ENCODE results near the gene CFAP74.

CFAP74 gene

DNA sequence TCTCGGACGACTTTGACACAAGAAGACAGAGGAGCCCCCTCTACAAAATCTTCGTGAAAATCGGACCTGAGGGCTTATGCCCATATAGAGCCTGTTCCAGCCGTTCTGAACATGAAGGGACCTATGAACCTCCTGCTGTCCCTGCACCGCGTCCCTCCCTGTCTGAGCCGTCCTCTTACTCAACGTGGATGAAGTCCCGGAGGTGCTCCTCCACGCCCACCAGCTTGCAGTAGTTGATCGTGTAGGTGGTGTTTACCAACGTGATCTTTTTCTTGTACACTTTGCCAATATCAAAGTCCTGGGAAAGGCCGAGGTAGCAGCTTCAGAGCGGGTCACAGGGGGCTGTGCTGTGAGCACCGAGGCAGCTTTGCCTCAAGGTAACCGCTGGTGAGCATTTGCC lies 40.0 kb downstream of the CFAP74 start:
- no peak for ATAC-seq
- Mint-ChIP-seq H3K4me3 (no peak overlapping the region), H3K27ac (no peak overlapping the region), H3K27me3 (peaks cover 63% of the 10 kb centered on the region), H3K4me1 (no peaks in the 10 kb centered on the region), H3K36me3 (no peaks in the 10 kb centered on the region), H3K9me3 (no peaks in the 10 kb centered on the region)

DNA sequence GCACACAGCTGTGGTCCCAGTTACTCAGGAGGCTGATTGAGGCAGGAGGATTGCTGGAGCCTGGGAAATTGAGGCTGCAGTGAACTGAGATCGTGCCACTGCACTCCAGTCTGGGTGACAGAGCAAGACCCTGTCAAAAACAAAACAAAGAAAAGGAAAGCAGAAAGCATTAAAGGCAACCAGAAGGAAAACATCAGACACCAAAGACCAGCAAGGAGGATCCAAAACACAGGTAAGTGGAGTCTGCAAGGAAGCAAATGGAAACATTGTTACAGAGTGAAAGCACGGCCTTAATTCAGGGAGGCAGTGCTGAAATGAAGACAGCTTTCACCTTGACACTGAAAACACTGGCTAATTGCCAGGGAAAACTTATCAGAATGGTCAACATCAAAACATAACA lies 40.8 kb downstream of the CFAP74 start:
- Mint-ChIP-seq H3K36me3 (no peaks in the 10 kb centered on the region), H3K4me1 (no peaks in the 10 kb centered on the region), H3K27me3 (peaks cover 66% of the 10 kb centered on the region), H3K4me3 (no peak overlapping the region), H3K9me3 (no peaks in the 10 kb centered on the region), H3K27ac (no peak overlapping the region)
- ATAC-seq, result no peak

DNA sequence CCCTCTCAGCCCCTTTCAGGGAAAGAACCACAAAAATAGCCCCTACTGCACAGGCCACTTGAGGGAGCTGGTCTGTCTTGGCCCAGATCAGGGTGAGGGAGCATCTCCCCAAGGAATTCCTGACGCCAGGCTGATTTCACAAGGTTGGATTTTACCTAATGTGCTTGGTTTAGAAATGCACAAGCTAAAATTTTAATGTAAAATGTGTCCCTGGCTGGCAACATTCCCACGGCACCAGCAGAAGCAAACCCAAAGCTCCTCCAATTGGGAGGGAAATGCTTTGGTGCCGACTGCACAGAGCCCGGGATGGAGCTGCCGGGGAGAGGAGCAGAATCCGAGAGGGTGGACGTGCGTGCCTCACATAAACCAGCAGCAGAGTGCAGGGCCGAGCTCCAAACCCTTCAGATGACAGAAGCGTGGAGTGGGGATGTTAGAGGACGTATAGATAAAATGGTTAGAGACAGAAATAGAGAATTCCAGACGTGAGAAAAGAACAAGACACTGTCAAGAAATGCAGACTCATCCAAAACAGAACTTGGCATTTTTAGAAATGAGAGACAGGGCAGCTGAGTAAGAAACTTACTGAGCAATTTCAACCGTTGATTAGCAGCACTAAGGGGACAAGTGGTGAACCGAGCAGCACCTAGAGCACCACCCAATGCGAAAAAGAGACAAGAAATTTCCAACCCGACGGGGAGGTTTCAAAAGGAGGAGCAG lies 42.9 kb downstream of the CFAP74 start:
- no peaks in the 10 kb centered on the region for H3K4me1 Mint-ChIP-seq
- peaks cover 82% of the 10 kb centered on the region for H3K27me3 Mint-ChIP-seq
- ATAC-seq, result no peak
- H3K4me3 Mint-ChIP-seq, result no peak overlapping the region
- no peak overlapping the region for H3K27ac Mint-ChIP-seq
- H3K9me3 Mint-ChIP-seq, result no peaks in the 10 kb centered on the region
- H3K36me3 Mint-ChIP-seq, result no peaks in the 10 kb centered on the region

DNA sequence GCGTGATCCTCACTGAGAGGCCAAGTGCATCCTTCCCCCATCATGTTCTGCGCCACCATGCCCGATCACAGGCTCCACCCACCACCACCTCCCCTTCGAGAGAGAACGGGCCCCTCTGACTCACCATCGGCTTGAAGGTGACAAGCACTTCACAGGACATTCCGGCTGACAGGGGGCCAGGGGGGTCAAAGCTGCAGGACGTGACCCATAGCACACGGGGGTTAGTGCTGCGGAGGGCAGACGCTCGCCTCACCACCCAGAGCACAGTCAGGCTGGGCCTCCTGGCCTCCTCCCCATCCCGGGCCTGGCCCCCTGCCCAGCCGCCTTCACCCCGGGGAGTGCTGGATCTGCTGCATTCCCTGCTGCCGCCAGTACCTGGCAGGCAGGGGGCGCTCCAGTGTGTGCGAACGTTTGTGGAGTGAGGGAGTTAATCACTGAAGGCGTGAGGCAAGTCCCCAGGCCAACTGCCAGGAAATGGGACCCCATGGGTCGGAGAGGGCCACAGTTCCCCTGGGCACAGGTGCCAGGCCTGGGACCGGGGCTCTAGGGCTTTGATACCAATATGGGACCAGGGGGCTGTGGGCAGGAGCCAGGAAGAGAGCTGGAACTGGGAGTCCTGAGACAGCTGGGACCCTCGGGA lies 43.6 kb downstream of the CFAP74 start:
- Mint-ChIP-seq H3K36me3 (no peaks in the 10 kb centered on the region), H3K27ac (no peak overlapping the region), H3K9me3 (peaks cover under 1% of the 10 kb centered on the region), H3K4me1 (no peaks in the 10 kb centered on the region), H3K4me3 (no peak overlapping the region), H3K27me3 (peaks cover 86% of the 10 kb centered on the region)
- ATAC-seq, result peak; percentile 50

DNA sequence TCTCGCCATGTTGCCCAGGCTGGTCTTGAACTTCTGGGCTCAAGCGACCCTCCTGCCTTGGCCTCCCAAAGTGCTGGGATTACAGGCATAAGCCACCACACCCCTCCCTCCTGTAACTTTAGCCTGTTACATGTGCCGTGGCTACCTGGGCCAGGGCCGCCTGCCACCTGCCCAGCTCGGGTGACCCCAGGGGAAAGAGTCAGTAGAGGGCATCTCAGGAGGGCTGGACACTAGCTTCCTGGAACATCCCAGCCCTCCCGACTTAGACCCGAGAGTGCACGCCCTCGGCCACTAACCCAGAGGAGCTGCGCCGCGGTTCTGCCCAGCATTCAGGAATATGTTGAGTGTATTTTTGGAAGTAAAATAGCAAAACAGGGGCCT lies 44.1 kb downstream of the CFAP74 start:
- no peak overlapping the region for H3K27ac Mint-ChIP-seq

DNA sequence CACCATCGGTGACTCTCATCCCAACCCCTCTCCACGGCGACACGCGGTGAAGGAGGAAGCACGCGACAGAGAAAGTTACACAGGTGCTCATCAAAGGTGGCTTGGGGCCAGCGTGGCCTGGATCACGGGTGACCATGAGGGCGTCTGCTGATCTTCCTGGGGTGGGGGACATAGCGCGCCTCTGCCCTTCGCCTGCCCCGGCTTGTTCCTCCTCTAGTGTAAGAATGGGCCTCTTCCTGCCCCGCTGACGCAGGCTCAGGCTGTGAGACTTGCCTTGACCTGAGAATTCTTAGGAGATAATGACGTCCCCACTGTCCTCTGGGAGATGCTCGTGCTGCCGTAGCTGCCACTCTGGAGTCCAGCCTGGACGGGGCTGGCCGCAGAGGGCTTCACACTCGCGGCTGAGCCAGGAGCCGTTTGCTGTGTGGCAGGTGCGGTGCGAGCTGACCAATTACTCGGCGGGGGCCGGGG lies 45.5 kb downstream of the CFAP74 start:
- Mint-ChIP-seq H3K4me1 (no peaks in the 10 kb centered on the region), H3K4me3 (no peak overlapping the region), H3K27ac (no peak overlapping the region), H3K9me3 (peaks cover 4% of the 10 kb centered on the region), H3K36me3 (no peaks in the 10 kb centered on the region), H3K27me3 (peaks cover 96% of the 10 kb centered on the region)
- no peak for ATAC-seq

More for the DNA sequence above, 44.1 kb downstream of the CFAP74 start:
- ATAC-seq, result no peak
- H3K4me3 Mint-ChIP-seq, result no peak overlapping the region
- no peaks in the 10 kb centered on the region for H3K36me3 Mint-ChIP-seq
- peaks cover 4% of the 10 kb centered on the region for H3K9me3 Mint-ChIP-seq
- H3K27me3 Mint-ChIP-seq, result peaks cover 86% of the 10 kb centered on the region
- no peaks in the 10 kb centered on the region for H3K4me1 Mint-ChIP-seq

DNA sequence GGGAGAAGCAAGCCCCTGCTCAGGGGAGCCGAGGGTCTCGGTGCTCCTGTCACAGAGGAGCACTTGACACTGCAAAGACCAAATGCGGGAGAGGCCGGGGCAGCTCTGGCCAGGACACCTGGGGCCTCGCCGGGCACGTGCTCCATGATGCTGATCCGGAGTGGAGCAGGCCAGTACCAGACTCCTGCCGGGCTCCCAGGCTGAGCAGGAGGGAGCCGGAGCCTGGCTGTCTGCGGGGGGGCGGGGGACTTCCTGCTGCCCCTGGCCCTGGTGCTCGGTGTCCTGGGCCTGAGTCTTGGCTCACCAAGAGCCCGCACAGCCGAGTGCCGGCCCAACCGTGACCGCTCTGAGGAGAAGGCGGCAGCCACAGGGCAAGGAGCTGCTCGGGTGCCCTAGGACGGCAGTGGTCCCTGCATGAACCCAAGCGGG lies 46.0 kb downstream of the CFAP74 start:
- Mint-ChIP-seq H3K36me3 (no peaks in the 10 kb centered on the region), H3K27ac (no peak overlapping the region), H3K27me3 (peaks cover 96% of the 10 kb centered on the region), H3K9me3 (peaks cover 4% of the 10 kb centered on the region), H3K4me1 (no peaks in the 10 kb centered on the region), H3K4me3 (no peak overlapping the region)
- ATAC-seq, result no peak

DNA sequence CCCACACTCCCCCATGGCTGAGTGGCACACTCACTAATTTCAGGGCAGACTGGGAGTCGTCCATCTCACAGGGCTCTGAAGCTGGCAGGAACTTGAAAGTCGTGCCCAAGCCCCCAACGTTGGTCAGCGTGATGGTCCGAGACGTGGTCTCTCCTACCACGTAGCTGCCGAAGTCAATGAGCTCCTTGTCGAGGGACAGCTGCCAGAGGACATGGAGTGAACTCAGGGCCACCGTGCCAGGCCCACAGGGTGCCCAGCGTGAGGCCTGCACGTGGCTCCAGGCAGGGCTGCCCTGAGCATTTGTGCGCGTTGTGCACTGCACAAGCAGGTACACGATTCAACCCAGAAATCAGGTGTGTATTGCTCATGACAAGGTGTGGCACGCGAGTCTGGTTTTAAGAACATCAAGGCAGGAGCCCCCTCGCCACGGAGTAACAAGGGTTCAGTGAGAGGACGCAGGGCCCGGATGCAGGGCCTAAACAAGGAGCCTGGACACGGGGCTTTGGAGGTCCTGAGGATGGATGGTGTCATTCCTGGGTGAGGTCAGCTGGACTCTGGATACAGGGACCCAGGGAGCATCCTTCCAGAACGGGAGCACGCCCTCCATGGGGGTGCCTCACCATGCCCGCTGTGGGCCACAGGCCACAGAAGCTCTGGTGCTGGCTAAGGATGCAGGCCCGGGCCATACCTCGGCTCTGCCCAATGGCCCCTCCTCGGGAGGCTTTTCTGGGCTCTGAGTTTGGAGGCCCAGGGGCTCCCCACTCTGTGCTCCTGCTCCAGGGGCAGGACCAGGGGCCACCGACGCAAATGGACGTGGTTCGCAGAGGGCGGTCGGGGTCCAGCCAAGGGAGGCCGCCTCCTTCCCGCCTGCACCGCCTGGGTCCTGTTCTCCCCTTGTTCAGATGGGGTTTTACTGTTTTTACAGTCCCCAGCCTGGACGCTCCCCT lies 46.7 kb downstream of the CFAP74 start:
- Mint-ChIP-seq H3K4me3 (no peak overlapping the region), H3K36me3 (no peaks in the 10 kb centered on the region), H3K27me3 (peaks cover 96% of the 10 kb centered on the region), H3K4me1 (no peaks in the 10 kb centered on the region), H3K27ac (no peak overlapping the region), H3K9me3 (peaks cover 4% of the 10 kb centered on the region)
- ATAC-seq, result no peak

DNA sequence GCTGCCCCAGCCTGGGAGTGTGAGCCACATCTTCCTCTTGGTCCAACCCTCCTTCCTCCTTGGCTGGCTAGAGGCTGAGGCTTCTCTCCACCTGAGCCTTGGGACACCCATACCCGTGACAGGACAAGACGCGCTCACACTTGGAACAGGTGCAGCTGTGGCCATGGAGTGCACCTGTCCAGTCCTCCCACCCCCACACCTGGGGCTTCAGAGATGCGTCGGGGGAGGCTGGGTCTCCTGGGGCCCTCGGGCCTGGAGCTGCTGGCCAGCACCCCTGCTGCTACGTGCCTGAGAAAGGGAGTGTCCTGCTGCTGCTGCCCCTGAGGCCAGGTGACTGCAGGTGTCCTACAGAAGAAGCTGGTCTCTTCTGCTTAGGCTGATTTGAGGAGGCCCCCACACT lies 47.5 kb downstream of the CFAP74 start:
- Mint-ChIP-seq H3K9me3 (peaks cover 9% of the 10 kb centered on the region), H3K27ac (peak overlapping the region; percentile 30), H3K4me1 (no peaks in the 10 kb centered on the region), H3K27me3 (peaks cover 96% of the 10 kb centered on the region), H3K36me3 (no peaks in the 10 kb centered on the region), H3K4me3 (no peak overlapping the region)
- ATAC-seq, result no peak

DNA sequence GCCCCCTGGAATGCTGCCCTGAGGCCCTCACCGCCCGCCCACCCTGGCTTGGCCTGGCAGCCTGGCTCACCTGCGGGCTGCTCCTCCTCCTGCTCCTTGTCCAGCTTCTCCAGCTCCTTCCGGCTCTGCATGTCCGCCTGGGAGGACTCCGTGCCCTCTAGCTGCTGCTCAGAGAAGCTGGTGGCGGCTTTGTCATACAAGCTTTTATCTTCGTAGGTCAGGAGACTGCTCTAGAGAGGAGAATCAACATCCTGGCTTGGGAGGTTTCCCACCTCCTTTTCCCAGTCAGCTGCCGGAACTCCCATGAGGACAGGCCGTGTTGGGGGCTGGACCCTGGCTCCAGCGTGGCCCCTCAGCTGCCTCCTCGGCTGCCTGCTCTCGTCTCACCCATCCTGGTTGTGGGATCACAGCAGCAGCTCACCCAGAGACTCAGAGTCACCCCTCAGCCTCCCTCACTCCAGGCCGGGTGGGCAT lies 47.9 kb downstream of the CFAP74 start:
- H3K27me3 Mint-ChIP-seq, result peaks cover 93% of the 10 kb centered on the region
- H3K4me3 Mint-ChIP-seq, result no peak overlapping the region
- H3K27ac Mint-ChIP-seq, result peak overlapping the region; percentile 30
- ATAC-seq, result peak; percentile 12
- peaks cover 13% of the 10 kb centered on the region for H3K9me3 Mint-ChIP-seq
- H3K4me1 Mint-ChIP-seq, result no peaks in the 10 kb centered on the region
- no peaks in the 10 kb centered on the region for H3K36me3 Mint-ChIP-seq

DNA sequence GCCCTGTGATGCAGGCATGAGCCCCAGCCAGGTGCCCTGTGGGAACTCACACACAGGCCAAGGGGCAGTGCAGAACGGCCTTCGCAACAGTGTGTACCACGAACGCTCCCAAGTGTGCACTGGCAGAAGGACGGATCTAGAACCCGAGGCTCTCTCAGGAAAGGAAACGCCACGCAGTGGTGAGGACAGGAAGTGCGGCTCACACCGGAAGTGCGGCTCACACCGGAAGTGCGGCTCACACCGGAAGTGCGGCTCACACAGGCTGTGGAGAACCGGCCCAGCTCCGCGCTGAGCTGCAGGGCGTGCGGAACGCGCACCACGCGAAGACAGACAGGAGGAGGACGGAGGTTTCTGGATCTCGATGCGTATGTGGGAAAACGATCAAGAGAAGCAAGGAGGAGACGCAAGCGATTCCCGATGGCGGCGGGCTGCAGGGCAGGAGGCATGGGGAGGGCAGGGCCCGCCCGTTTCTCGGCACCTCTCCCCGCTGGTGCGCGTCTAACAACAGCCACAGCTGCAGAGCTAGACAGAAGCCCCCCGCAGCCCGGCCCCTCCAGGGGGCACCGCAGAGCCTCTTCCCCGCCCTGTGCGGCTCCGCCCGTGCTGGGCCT lies 48.6 kb downstream of the CFAP74 start:
- Mint-ChIP-seq H3K9me3 (peaks cover 15% of the 10 kb centered on the region), H3K27me3 (peaks cover 93% of the 10 kb centered on the region), H3K4me1 (no peaks in the 10 kb centered on the region), H3K4me3 (no peak overlapping the region), H3K27ac (no peak overlapping the region), H3K36me3 (no peaks in the 10 kb centered on the region)
- no peak for ATAC-seq

DNA sequence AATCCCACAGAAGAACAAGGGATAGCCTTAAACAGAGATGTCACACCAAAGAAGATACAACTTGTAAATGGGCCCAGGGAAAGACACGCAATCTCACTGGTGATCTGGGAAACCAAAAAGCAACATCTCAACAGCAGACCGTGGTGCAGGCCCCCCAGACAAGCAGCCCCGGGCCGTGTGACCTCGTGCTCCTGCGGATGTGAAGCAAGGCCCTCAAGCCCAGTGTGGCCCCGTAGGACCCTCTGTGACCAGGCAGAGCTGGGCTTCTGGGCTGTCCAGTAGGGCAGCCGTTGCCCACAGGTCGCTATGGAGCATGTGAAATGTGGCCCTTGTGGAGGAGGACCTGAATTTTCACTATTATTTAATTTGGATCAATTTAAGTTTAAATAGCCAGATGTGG lies 49.6 kb downstream of the CFAP74 start:
- Mint-ChIP-seq H3K9me3 (peaks cover 15% of the 10 kb centered on the region), H3K36me3 (no peaks in the 10 kb centered on the region), H3K27me3 (peaks cover 93% of the 10 kb centered on the region), H3K4me1 (no peaks in the 10 kb centered on the region), H3K27ac (no peak overlapping the region), H3K4me3 (no peak overlapping the region)
- no peak for ATAC-seq

DNA sequence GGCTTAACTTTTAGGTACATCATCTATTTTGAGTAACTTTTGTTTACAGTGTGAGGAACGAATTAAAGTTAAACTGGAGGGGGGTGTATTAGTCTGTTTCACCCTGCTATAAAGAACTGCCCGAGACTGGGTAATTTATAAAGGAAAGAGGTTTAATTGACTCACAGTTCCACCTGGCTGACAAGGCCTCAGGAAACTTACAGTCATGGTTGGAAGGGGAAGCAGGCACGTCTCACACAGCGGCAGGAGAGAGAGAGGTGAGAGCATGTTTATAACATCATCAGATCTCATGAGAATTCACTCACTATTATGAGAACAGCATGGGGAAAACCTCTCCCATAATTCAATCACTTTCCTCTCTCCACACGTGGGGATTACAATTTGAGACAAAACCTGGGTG lies 52.6 kb downstream of the CFAP74 start:
- H3K4me1 Mint-ChIP-seq, result no peaks in the 10 kb centered on the region
- no peaks in the 10 kb centered on the region for H3K36me3 Mint-ChIP-seq
- H3K27ac Mint-ChIP-seq, result no peak overlapping the region
- peaks cover 78% of the 10 kb centered on the region for H3K27me3 Mint-ChIP-seq
- ATAC-seq, result no peak
- no peak overlapping the region for H3K4me3 Mint-ChIP-seq
- peaks cover 15% of the 10 kb centered on the region for H3K9me3 Mint-ChIP-seq

DNA sequence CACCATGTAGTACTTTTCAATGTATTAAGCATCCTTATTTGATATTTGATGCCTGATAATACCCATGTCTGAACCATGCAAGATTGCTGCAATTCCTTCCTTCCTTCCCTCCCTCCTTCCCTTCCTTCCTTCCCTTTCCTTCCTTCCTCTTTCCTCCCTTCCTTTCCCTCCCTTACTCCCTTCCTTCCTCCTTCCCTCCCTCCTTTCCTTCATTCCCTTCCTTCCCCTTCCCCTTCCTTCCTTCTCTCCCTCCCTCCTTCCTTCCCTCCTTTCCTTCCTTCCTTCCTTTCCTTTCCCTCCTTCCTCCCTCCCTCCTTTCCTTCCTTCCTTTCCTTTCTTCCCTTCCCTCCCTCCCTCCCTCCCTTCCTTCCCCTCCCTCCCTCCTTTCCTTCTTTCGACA lies 54.8 kb downstream of the CFAP74 start:
- no peak overlapping the region for H3K4me3 Mint-ChIP-seq
- H3K36me3 Mint-ChIP-seq, result no peaks in the 10 kb centered on the region
- H3K27ac Mint-ChIP-seq, result no peak overlapping the region
- H3K27me3 Mint-ChIP-seq, result peaks cover 67% of the 10 kb centered on the region
- ATAC-seq, result no peak
- peaks cover 7% of the 10 kb centered on the region for H3K4me1 Mint-ChIP-seq
- H3K9me3 Mint-ChIP-seq, result peaks cover 12% of the 10 kb centered on the region

DNA sequence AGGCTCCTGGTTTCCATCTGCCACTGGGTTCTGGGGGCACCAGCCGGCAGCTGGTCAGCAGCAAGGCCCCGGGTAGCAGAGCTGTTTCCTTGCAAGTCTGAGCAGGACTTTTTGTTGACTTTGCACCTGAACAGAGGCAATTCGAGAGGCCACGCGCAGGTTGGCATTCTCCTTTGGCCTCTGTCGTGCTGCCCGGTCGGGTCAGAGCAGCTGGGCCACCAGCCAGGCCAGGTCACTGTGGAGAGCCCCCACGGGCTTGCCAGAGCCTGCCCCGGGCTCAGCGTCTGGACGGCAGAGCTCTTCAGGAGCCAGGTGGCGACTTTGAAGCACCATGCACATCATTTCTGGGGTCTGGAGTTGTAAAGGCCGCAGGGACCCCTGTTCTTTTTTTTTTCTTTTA lies 56.1 kb downstream of the CFAP74 start:
- peaks cover 10% of the 10 kb centered on the region for H3K4me1 Mint-ChIP-seq
- H3K27ac Mint-ChIP-seq, result no peak overlapping the region
- H3K36me3 Mint-ChIP-seq, result no peaks in the 10 kb centered on the region
- no peak overlapping the region for H3K4me3 Mint-ChIP-seq
- peaks cover 59% of the 10 kb centered on the region for H3K27me3 Mint-ChIP-seq
- H3K9me3 Mint-ChIP-seq, result peaks cover 12% of the 10 kb centered on the region
- no peak for ATAC-seq
